Liver (tissue), 2 donors: Measurements from ENCODE around the gene VSIR.

ENCODE experiments used
- CTCF ChIP-seq: fragments of 150-350 bp; IDR thresholded peaks from 2 replicates; pipeline ENCODE4 v1.5.1; 2017; ENCODE audit warnings: improper control_type of control experiment, low read depth, low read length; ENCODE audit not compliant: missing input control
- REST ChIP-seq: IDR thresholded peaks from 2 replicates; pipeline ENCODE4 v1.6.1; 2016; ENCODE audit warnings: antibody characterized with exemption, mild to moderate bottlenecking
- donor health status: healthy.

- TF ChIP-seq CTCF, result no peak
- TF ChIP-seq REST, result no peak
Observed at GRCh38 chr10:71750124-71750841, 23.0 kb downstream of the VSIR start.
